Activated T-cell treated with anti-CD3 and anti-CD28 coated beads for 1 hour (primary cell): Measurements from ENCODE around the gene TSC22D4.

Experiments
- DNase-seq: peaks from one replicate; pipeline ENCODE4 v3.0.0-alpha.2; 2020; ENCODE audit warnings: low read depth

TSC22D4 gene

DNA sequence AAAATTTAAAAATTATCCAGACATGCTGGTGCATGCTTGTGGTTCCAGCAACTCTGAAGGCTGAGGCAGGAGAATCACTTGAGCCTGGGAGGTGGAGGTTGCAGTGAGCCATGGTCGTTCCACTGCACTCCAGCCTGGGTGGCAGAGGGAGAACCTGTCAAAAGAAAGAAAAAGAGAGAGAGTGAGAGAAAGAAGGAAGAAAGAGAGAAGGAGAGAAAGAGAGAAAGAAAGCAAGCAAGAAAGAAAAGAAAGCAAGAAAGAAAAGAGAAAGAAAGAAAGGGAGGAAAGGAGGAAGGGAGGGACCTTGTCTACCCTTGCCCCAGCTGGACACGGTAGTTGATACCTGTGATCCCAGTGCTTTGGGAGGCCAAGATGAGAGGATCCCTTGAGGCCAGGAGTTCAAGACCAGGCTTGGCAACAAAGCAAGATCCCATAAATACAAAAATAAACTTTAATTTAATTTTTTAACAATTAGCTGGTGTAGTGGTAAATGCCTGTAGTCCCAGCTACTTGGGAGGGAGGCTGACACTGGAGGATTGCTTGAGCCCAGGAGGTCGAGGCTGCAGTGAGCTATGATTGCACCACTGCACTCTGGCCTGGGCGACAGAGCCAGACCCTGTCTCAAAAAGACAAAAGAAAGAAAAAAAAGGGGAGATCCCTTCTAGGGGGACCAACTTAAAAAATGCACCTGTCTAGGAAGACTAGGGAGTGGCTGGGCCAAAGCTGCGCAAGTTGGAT is 13.9 kb upstream of the TSC22D4 start:
- DNase-seq: no peak

GRCh38 chr7:100491192-100491578 is 12.2 kb upstream of the TSC22D4 start:
- no peak for DNase-seq

DNA sequence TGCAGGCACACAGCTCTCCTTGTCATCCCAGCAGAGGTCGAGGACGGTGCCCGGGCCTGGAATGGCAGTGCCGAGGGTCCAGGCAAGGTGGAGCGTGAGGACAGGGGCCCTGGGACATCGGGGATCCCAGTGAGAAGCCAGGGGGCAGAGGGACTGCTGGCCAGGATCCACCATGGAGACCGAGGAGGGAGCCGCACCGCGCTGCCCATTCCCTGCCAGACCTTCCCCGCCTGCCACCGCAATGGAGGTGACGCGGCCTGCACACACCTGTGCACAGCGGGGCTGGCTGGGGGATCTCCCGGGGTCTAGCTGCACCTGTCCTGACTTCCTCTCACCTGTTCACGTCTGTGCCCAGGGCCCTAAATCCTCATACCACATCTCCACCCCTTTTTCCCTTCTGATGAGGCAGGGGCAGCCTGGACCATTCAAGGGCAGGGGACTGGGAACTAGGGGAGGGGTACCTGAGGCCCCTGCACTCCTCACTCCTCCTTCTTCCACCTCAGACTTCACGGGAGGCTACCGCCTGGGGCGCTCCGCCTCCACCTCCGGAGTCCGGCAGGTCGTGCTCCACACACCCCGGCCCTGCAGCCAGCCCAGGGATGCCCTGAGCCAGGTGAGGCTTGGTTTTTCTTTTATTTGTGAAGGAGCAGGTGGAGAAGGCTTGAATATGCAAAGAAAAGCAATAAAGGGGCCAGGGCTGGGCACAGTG is 11.6 kb upstream of the TSC22D4 start:
- DNase-seq: no peak

DNA sequence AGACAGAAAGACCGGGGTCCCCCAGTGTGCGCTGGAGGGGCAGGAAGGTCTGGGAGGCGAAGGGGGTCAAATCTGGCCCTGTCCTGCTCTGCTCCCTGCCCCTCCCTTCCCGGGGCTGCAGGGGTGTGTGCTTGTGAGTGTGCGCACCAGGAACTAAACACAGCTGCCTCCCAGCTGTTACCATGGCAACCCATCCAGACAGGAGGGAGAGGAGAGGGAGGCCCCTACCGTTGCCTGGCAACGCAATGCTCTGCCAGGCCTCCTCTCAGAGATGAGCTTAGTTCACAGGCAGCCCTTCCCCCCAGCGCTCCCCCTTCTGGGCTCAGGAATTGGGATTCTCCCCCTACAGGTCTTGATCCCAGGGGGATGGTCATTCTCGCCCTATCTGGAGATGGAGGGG is 10.8 kb upstream of the TSC22D4 start:
- DNase-seq: no peak

- no peak for DNase-seq
Observed at GRCh38 chr7:100489121-100489520, 10.1 kb upstream of the TSC22D4 start.

DNA sequence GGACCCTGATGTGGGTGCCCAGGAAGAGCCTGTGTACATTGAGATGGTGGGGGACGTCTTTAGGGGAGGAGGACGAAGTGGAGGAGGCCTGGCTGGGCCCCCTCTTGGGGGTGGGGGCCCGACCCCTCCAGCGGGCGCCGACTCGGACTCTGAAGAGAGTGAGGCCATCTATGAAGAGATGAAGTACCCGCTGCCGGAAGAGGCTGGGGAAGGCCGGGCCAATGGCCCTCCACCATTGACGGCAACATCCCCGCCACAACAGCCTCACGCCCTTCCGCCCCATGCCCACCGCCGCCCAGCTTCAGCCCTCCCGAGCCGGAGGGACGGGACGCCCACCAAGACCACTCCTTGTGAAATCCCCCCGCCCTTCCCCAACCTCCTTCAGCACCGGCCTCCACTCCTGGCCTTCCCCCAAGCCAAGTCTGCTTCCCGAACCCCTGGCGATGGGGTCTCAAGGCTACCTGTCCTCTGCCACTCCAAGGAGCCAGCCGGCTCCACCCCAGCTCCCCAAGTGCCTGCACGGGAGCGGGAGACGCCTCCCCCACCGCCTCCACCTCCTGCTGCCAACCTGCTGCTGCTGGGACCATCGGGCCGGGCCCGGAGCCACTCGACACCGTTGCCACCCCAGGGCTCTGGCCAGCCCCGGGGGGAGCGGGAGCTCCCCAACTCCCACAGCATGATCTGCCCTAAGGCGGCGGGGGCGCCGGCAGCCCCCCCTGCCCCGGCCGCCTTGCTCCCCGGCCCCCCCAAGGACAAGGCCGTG is 9.5 kb upstream of the TSC22D4 start:
- no peak for DNase-seq

GRCh38 chr7:100486753-100487446 is 7.9 kb upstream of the TSC22D4 start:
- DNase-seq: no peak

- DNase-seq: no peak
Observed at GRCh38 chr7:100486111-100486636, 7.2 kb upstream of the TSC22D4 start.

DNA sequence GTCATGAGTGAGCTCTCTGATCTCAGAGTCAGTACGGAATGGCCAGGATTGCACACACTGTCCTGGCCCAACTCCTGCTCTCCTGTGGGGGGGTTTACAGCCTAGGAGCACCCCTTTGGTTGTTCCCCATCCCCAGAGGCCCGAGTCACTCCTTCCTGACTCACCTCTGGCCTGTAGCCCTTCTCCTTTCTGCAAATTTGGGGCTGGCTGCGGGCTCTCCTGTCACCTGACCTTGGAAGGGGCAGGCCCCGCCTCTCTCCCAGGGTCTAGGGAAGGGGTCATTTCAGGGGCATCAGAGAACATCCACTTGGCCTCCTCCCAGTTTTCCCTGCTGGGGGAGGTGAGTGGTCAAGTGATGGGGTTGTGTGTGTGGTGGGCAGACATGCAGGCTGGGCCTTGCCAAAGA is 6.5 kb upstream of the TSC22D4 start:
- DNase-seq: no peak

DNA sequence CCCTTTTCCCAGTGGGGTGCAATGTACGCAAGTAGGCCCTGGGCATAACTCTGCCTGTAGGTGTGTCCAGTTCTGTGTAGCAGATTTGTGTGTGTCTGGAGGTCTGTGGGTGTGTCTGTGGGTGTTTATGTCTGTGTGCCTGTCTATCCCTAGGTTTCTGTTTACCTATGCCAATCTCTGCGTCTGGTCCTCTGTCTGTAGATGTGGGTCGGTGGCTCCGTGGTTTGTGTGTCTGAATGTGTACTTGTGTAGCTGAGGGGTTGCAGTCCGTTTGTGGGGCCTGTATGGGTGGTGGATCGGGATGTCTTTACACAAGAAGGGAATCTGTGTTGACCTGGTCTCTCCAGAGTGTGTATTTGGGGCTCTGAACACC is 5.6 kb upstream of the TSC22D4 start:
- DNase-seq: no peak

DNA sequence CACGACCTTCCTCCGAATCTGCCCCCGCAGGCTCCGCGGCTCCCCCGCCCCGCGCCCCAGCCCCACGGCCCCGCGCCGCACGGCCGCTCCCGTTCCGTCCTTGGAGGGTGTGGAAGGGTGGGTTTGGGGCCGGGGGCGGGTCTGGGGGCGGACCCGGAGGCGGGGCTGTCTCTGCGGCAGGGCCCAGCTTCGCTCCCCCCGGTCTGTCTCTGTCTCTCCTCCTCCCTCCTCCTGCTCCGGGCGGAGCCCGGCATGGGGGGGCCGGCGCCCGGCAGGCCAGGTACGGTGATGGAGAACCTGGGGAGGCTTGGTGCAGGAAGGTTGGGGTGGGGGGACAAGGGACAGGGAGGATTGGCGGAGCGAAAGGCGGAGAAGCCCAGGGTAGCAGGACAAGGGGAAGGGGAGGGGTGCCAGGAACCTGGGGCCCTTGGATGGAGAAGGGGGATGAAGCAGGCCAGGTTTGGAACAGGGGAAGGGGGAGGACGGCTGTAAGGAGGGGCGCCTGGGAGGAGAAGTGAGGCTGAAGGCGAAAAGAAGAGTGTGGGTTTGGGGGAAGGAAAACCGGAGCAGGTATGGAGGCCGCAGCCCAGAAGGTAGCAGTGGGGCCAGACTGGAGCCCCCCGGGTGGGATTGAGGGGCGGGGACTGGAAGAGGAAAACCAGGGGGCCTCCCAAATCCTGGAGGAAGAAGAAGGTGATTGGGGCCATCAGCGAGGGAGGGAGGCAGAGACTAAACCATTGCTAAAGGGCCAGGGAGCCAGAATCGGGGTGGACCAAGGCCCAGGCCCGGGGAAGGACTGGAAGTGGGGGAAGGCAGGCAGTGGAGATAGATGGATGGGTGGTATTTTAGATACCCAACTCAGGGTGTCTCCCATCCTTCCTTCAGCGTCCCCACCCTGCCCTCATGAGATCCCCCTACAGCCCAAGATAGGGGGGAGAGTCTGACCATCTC is 5.0 kb upstream of the TSC22D4 start, which contains the start of gene NYAP1:
Gene NYAP1, plus strand, starts transcription at position 206 of the 951 bp plus-strand sequence. CDS start 1,385 bp downstream, outside the sequence.
- DNase-seq: peak; percentile 33

DNA sequence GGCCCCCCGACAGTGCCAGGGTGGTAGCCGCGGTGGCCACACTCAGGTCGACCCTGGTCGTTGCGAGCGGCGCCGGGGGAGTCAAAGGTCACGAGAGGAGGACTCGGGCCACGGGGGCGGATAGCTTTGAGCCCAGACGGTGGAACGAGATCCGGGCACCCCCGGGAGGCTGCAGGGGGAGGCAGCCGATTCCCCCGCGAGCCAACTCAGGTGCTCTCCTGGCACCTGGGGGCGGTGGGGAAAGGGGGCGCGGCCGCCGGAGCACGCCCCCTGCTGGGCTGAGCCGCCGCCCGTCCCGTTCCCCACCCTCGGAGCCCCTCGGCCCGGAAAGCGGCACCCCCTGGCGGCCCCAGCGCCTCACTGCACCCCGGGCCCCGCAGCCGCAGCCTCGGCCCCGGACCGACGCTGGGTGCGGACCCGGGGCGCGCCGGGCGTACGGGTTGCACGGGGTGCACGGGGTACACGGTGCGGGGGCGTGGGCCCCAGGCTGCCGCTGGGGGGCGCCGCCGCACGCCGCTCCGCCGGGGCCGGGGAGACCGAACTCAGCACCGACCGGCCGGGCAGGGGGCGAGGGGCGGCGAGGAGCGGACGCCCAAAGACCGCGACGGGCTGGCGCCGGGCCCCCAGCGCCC is 4.2 kb upstream of the TSC22D4 start:
- DNase-seq: peak; percentile 76

GRCh38 chr7:100482728-100483089 is 3.7 kb upstream of the TSC22D4 start:
- no peak for DNase-seq

GRCh38 chr7:100481466-100481865 is 2.5 kb upstream of the TSC22D4 start:
- no peak for DNase-seq

- no peak for DNase-seq
Observed at GRCh38 chr7:100477871-100478267, 1.1 kb downstream of the TSC22D4 start.

GRCh38 chr7:100476903-100477870 is 1.8 kb downstream of the TSC22D4 start:
- DNase-seq: no peak

DNA sequence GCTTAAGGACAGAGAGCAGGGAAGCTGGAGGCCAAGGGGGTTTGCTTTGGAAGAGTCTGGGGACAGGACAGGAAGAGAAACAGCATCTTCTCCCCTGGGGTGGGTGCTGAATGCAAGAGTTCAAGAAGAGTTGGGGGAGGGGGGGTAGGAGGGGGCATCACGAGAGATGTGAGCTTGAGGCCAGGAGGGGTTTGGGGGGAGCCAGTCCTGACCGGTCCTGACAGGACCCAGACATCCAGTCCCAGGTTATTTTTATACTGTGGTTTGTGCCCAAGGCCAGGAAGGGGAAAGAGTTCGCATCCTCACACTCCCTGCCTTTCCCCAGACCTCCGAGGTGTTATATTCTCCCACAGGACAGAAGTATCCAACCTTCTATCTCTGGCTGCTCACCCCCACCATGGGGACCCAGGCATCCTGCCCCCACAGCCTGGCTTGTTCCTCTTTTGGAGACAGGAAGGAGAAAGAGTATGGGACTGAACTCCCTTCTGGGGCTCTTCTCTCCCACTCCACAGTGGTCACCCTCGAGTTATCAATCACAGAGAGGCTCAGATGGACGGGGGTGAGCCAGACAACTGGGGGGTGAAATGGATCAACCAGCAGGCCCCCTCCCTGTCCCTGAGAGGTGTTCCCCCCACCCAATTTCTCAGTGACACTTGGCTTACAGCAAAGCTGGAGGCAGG is 2.8 kb downstream of the TSC22D4 start:
- DNase-seq: no peak

- no peak for DNase-seq
Observed at GRCh38 chr7:100475549-100475948, 3.5 kb downstream of the TSC22D4 start.
